Prostate gland (tissue), 2 donors: Measurements from ENCODE around the gene FNDC5. TPM values are rescaled to one million over a fixed set of nuclear protein-coding genes. Genes with fewer than 3 reads are reported as not detected.

Experiments used
- DNase-seq: peaks from one replicate; pipeline ENCODE4 v3.0.0-alpha.2; 2019; ENCODE audit warnings: low spot score
- H3K27ac ChIP-seq, 2 donors: fragments of 200-600 bp; sonication (generic); 2 replicates each; pipeline ENCODE4 v1.5.1; 2017 to 2019
- H3K27me3 ChIP-seq: fragments of 200-600 bp; sonication (generic); replicated peaks from 2 replicates; pipeline ENCODE4 v1.5.1; 2019; ENCODE audit not compliant: insufficient read depth
- H3K36me3 ChIP-seq, 2 donors: fragments of 200-600 bp; sonication (generic); 1 replicate in 1 of 2; 2 replicates in 1 of 2; pipeline versions ENCODE4 v1.5.1 to v1.8.1; 2017 to 2019
- H3K4me1 ChIP-seq: fragments of 200-600 bp; sonication (generic); replicated peaks from 2 replicates; pipeline ENCODE4 v1.5.1; 2019
- H3K4me3 ChIP-seq, 2 donors: fragments of 200-600 bp; sonication (generic); 2 replicates each; pipeline ENCODE4 v1.5.1; 2017 to 2019
- H3K9me3 ChIP-seq: fragments of 200-600 bp; sonication (generic); 2 replicates; pipeline ENCODE4 v1.5.1; 2017
- CTCF ChIP-seq, 4 experiments: fragments of 200-600 bp in 2 of 4; fragments of 450-650 bp in 2 of 4; sonication (generic) in 2 of 4; IDR thresholded peaks; 1 replicate in 3 of 4; 2 replicates in 1 of 4; pipeline ENCODE4 v1.5.1; 2016 to 2019; ENCODE audit warnings: antibody characterized with exemption in 4 of 4, mild to moderate bottlenecking in 2 of 4, moderate library complexity in 2 of 4
- POLR2A ChIP-seq: fragments of 450-650 bp; IDR thresholded peaks from one replicate; pipeline ENCODE4 v1.6.1; 2016; ENCODE audit warnings: antibody characterized with exemption, mild to moderate bottlenecking
- POLR2AphosphoS5 ChIP-seq: sonication (generic); formaldehyde crosslinking; IDR thresholded peaks from one replicate; pipeline ENCODE4 v1.6.1; 2017; ENCODE audit warnings: antibody characterized with exemption
- WGBS: methylation state at CpG from one replicate; pipeline ENCODE4 v1.1.5; 2018; 5-methylcytosine and 5-hydroxymethylcytosine counted together
- intact Hi-C: fragments of 100-400 bp; cut with DNase I; formaldehyde crosslinking; loops from one replicate; pipeline ENCODE4 v1.14.2; 2022
- total RNA-seq, 2 donors: library from RNA; depleted of rRNA; stranded (reverse); fragments of >200 nt; gene quantifications; one replicate each; pipeline ENCODE4 v1.1.0, GENCODE V29; 2016

The FNDC5 gene
- total RNA-seq, 2 donors from 2014 or later, result 1.5 to 19.1 TPM

DNA sequence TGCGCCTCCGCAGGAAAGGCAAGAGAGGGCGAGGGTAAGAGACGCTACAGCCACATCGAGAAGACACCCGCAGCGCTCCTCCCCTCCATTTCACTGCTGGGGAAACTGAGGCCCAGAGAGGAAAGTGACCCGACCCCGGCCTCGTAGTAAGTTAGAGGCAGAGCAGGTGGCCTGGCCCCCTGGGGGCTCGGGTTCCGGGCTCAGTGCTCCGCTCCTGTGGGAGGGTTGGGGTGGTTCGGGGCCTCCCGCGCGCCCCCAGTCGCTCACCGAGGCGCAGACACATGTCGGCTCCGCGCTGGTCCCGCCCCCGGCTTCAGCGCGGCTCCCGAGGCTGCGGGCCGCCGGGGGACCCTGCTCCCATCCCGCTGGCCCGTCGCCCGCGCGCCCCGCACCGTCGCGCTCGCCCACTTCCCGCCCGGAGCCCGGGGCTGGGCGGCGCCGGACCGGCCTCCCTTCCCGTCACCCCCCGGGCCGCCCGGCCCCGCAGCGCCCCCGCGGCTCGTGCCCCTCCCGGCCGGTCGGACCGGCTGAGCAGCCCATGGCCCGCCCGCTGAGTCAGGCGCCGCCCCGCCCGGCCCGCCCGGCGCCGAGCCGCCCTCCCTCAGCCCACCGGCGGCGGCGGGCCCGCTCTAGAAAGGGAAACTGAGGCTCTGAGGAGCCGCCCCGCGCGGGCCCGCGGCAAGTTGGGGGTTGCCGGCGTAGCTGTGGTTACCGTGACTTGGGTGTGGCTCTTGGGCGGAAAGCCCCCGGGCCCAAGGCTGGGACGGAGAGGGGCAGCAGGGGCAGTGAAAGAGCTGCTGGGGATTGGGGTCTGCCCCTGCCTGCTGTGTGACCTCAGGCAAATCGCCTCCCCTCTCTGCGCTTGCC is 30.5 kb upstream of the FNDC5 start, which contains the start of gene TMEM54:
Gene TMEM54 (minus strand): TSS at position 434 of the 867 bp plus-strand sequence. CDS start 151 bp downstream, at position 283.
- TF ChIP-seq POLR2A (peak; percentile 18), POLR2AphosphoS5 (no peak), CTCF (IDR thresholded peaks at IDR 0.05) (peak in 2 of 4 experiments; percentile 29 to 38)
- Histone ChIP-seq H3K9me3 (no peaks in the 10 kb centered on the region), H3K4me3 (peak within 1 kb of the TSS; percentile 79 to 85), H3K4me1 (no peaks in the 10 kb centered on the region), H3K27ac (peak within 1 kb of the TSS; percentile 71 to 85), H3K27me3 (no peaks in the 10 kb centered on the region), H3K36me3 (no peaks in the 10 kb centered on the region)
- intact Hi-C loops, result no loop called here
- DNase-seq, result peak; percentile 77
- 1% methylated on average over 31 of the region's 92 CpGs for WGBS

- Histone ChIP-seq H3K27me3 (no peaks in the 10 kb centered on the region), H3K27ac (peak overlapping the region; percentile 71 to 85), H3K4me3 (peak overlapping the region; percentile 79 to 85), H3K4me1 (no peaks in the 10 kb centered on the region), H3K9me3 (no peaks in the 10 kb centered on the region), H3K36me3 (no peaks in the 10 kb centered on the region)
- DNase-seq, result no peak
- TF ChIP-seq POLR2A (no peak), CTCF (IDR thresholded peaks at IDR 0.05) (no peak), POLR2AphosphoS5 (no peak)
- WGBS, result 16% methylated on average over 22 of the region's 22 CpGs
- intact Hi-C loops, result no loop called here
These were observed 29.8 kb upstream of the FNDC5 start for GRCh38 chr1:32900371-32900955.

DNA sequence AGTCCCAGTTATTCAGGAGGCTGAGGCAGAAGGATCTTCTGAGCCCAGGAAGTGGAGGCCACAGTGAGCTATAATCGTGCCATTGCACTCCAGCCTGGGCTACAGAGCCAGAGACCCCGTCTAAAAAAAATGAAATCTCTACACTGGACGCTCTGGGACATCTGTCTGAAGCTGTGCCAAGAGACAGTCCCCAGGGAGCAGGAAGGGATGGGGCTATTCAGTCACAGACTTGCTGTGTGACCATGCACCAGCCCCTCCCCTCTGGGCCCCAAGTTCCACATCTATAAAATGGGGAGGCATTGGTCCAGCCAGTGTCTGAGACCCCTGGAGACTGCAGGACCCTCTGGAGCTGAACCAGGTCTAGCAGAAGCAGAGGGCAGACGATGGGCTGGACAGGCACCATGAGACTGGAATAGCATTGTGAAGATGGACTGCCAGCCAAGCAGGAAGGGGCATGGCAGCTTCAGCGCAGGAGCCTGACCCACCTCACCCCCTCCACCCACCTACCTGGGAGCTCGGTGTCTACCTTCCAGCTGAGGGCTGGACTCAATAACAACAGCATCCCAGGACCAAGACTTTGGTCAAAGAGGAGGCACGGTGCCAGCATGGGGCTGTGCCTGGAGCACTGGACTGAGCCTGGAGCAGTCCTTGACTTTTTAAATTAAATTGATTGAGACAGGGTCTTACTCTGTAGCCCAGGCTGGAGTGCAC is 29.0 kb upstream of the FNDC5 start:
- DNase-seq, result no peak
- H3K4me3 ChIP-seq, result no peak overlapping the region
- H3K9me3 ChIP-seq, result no peaks in the 10 kb centered on the region
- H3K36me3 ChIP-seq, result no peaks in the 10 kb centered on the region
- H3K27ac ChIP-seq, result no peak overlapping the region
- WGBS, result 76% methylated on average over 6 of the region's 7 CpGs
- H3K4me1 ChIP-seq, result no peaks in the 10 kb centered on the region
- intact Hi-C loops, result no loop called here
- no peaks in the 10 kb centered on the region for H3K27me3 ChIP-seq
- TF ChIP-seq CTCF (IDR thresholded peaks at IDR 0.05), result no peak
- TF ChIP-seq POLR2A, result no peak
- no peak for TF ChIP-seq POLR2AphosphoS5

DNA sequence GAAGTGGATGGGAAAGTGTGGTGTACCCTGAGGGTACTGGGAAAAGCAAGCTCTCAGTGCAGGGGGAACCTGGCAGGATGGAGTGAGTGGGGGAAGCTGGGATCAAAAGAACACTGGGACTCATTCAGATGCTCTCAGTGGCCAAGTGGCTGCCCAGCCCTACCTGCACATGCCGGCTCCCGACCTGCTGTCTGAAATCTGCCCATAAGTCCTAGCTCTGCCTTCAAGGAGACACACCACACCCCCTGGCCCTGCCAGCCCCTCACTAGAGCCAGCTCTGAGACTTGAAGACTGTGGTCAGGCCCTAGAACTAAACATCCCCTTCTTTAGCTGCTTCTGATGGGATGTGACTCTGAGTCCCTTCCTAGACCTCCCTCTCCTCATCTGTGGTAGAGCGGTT is 28.2 kb upstream of the FNDC5 start:
- H3K27me3 ChIP-seq, result no peaks in the 10 kb centered on the region
- intact Hi-C loops, result no loop called here

More for the DNA sequence above, 28.2 kb upstream of the FNDC5 start:
- Histone ChIP-seq H3K9me3 (no peaks in the 10 kb centered on the region), H3K36me3 (no peaks in the 10 kb centered on the region), H3K27ac (no peak overlapping the region), H3K4me1 (no peaks in the 10 kb centered on the region), H3K4me3 (no peak overlapping the region)
- TF ChIP-seq POLR2A (no peak), CTCF (IDR thresholded peaks at IDR 0.05) (no peak), POLR2AphosphoS5 (no peak)
- DNase-seq, result no peak
- WGBS, result 92% methylated on average over 3 of the region's 3 CpGs
